Nephron (organoid): ENCODE data around the gene PSMG3.

ENCODE experiments used
- H3K27ac Mint-ChIP-seq, 3 experiments: 2 replicates each; pipeline ENCODE4 v1.8.0; 2020; ENCODE audit warnings: mixed read lengths in 3 of 3, mild to moderate bottlenecking in 2 of 3, moderate library complexity in 1 of 3
- H3K27me3 Mint-ChIP-seq: 2 replicates; pipeline ENCODE4 v1.8.0; 2021; ENCODE audit warnings: low read depth, mild to moderate bottlenecking, moderate library complexity, mixed read lengths
- H3K36me3 Mint-ChIP-seq: 2 replicates; pipeline ENCODE4 v1.8.0; 2020; ENCODE audit warnings: low read depth, mixed read lengths
- H3K4me1 Mint-ChIP-seq: 2 replicates; pipeline ENCODE4 v1.8.0; 2020; ENCODE audit warnings: mixed read lengths
- H3K4me3 Mint-ChIP-seq, 3 experiments: 2 replicates each; pipeline ENCODE4 v1.8.0; 2020; ENCODE audit warnings: mild to moderate bottlenecking in 3 of 3, mixed read lengths in 3 of 3, moderate library complexity in 2 of 3
- H3K9me3 Mint-ChIP-seq: 2 replicates; pipeline ENCODE4 v1.8.0; 2020; ENCODE audit warnings: mixed read lengths
- TF ChIP-seq, protein P1 (sequence below), 3 experiments: fragments of 200-600 bp; sonication (generic); IDR thresholded peaks; one replicate each; pipeline ENCODE4 v1.5.0; 2021; ENCODE audit warnings: antibody characterized with exemption in 3 of 3; ENCODE audit not compliant: unreplicated experiment in 3 of 3

Gene PSMG3, protein sequence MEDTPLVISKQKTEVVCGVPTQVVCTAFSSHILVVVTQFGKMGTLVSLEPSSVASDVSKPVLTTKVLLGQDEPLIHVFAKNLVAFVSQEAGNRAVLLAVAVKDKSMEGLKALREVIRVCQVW

DNA sequence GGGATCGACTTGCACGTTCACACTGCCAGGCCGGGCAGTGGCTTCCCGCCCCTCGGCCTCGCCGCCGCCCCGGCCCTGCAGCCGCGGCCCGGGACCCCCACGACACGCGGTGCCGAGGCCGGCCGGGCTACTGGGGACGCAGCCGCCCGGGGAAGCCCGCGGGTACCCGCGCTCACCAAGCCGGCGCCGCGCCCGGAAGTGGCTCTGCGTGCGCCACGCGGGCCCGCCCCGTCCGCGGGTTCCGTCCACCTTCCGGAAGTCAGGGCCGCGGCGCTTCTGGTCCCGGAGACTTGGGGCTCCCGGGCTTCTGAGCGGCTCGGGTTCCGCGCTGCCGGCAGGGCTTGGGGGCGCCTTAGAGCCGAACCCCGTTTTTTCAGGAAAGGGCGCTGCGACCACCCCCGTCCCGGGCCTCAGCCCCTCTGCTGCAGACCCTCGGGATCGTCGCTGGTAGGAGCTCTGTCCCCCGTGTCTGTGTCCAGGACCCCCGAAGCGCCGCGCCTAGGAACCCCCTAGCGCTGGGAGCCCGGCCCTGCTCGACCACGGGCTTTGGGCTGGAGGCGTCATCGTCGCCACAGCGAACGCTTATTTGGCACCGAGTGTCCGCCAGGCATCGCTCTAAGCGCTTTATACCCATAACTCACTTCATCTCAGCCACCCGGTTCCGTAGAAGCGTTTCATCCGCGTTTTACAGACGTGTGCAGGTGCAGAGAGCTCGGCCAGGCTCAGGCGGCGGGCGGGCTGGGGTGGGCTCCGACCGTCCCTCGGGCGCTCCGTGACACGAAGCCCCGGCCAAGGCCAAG is at the start of gene PSMG3:
PSMG3 (minus strand) TSS at position 200 of the 800 bp plus-strand sequence. CDS start 693 bp downstream, outside the sequence.
- no peaks in the 10 kb centered on the region for H3K9me3 Mint-ChIP-seq
- peaks cover 39% of the 10 kb centered on the region for H3K4me1 Mint-ChIP-seq
- H3K4me3 Mint-ChIP-seq, result peak within 1 kb of the TSS; percentile 89 to 90 (median 89)
- H3K27me3 Mint-ChIP-seq, result no peaks in the 10 kb centered on the region
- peaks cover 18% of the 10 kb centered on the region for H3K36me3 Mint-ChIP-seq
- peak within 1 kb of the TSS; percentile 87 to 97 (median 91) for H3K27ac Mint-ChIP-seq
- TF ChIP-seq, protein P1, sequence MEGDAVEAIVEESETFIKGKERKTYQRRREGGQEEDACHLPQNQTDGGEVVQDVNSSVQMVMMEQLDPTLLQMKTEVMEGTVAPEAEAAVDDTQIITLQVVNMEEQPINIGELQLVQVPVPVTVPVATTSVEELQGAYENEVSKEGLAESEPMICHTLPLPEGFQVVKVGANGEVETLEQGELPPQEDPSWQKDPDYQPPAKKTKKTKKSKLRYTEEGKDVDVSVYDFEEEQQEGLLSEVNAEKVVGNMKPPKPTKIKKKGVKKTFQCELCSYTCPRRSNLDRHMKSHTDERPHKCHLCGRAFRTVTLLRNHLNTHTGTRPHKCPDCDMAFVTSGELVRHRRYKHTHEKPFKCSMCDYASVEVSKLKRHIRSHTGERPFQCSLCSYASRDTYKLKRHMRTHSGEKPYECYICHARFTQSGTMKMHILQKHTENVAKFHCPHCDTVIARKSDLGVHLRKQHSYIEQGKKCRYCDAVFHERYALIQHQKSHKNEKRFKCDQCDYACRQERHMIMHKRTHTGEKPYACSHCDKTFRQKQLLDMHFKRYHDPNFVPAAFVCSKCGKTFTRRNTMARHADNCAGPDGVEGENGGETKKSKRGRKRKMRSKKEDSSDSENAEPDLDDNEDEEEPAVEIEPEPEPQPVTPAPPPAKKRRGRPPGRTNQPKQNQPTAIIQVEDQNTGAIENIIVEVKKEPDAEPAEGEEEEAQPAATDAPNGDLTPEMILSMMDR (IDR thresholded peaks at IDR 0.05; ENCODE audit: unreplicated experiment in 3 of 3), result peak; percentile 32 to 42 (median 35)

DNA sequence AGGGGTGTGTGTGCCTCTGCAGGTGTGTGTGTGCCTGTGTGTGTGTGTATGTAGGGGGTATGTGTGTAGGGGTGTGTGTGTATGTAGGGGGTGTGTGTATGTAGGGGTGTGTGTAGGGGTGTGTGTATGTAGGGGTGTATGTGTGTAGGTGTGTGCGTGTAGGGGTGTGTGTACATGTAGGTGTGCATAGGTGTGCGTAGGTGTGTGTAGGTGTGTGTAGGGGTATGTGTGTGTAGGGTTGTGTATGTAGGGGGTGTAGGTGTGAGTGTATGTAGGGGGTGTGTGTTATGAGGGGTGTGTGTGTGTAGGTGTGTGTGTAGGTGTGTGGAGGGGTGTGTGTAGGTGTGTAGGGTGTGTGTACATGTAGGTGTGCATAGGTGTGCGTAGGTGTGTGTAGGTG is 48.6 kb upstream of the PSMG3 start:
- no peaks in the 10 kb centered on the region for H3K36me3 Mint-ChIP-seq
- no peak overlapping the region for H3K4me3 Mint-ChIP-seq
- peaks cover 13% of the 10 kb centered on the region for H3K27me3 Mint-ChIP-seq
- H3K27ac Mint-ChIP-seq, result no peak overlapping the region
- H3K9me3 Mint-ChIP-seq, result no peaks in the 10 kb centered on the region
- peaks cover 5% of the 10 kb centered on the region for H3K4me1 Mint-ChIP-seq
- TF ChIP-seq, protein P1 (IDR thresholded peaks at IDR 0.05; ENCODE audit: unreplicated experiment in 3 of 3), result no peak

DNA sequence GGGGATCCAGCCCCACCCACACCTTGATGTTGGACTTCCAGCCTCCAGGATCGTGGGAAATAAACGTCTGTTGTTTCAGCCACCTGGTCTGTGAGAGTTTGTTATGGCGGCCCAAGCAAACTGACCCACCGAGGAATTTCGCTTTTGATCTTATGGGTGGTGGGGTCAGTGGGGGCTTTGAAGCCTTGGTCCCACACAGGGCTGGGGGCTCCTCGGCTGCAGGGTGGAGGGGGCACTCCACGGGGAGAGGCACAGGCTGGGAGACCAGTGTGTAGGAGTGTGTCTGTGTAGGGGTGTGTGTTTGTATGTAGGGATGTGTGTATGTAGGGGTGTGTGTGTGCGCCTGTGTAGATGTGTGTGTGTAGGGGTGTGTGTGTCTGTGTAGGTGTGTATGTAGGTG is 48.1 kb upstream of the PSMG3 start:
- no peaks in the 10 kb centered on the region for H3K9me3 Mint-ChIP-seq
- TF ChIP-seq, protein P1 (IDR thresholded peaks at IDR 0.05; ENCODE audit: unreplicated experiment in 3 of 3), result no peak
- no peaks in the 10 kb centered on the region for H3K36me3 Mint-ChIP-seq
- no peak overlapping the region for H3K4me3 Mint-ChIP-seq
- H3K27me3 Mint-ChIP-seq, result peaks cover 13% of the 10 kb centered on the region
- H3K4me1 Mint-ChIP-seq, result peaks cover 5% of the 10 kb centered on the region
- H3K27ac Mint-ChIP-seq, result no peak overlapping the region

DNA sequence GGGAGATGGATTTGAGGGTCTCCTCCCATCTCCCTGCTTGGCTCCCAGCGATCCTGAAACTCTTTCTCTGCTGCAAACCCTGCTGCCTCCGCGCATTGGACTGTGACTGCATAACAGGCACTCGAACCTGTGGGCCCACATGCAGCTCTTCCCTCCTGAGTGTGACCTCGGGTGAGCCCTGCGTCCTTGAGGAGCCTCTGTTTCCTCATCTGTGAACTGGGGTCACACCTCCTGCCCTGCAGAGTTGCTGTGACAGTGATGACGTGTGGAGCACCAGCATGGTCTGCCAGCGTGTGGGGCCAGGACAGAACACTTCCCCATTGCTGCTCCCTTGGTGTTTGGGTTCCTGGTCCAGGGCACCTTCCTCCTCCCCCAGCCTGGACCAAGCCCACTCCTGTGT is 46.9 kb upstream of the PSMG3 start:
- Mint-ChIP-seq H3K27ac (no peak overlapping the region), H3K36me3 (no peaks in the 10 kb centered on the region), H3K27me3 (peaks cover 18% of the 10 kb centered on the region), H3K4me3 (no peak overlapping the region), H3K9me3 (no peaks in the 10 kb centered on the region), H3K4me1 (peaks cover 10% of the 10 kb centered on the region)
- TF ChIP-seq, protein P1 (IDR thresholded peaks at IDR 0.05; ENCODE audit: unreplicated experiment in 3 of 3), result no peak

DNA sequence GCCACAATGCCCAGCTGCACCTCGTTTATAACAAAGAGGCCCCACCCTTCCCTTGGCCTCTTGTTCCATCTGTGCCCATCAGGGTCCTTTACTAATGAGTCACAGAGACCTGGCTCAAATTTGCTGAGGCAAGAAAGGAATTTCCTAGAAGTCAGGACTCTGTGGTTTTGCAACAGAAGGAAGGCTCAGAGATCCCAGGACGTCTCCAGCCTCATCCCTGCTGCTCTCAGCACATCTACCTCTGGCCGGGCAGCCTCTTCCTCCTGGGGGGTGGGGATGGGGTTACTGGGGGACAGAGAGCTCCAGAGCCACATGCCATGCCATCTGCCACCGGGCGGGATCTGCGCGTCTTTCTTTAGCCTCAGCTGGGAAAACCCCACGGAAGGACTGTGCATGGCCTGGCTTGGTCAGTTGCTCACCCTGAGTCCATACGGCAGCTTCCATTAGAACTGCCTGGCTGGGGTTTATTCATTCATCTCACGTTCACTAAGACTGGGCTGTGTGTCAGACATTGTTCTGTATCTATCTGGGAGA is 41.9 kb upstream of the PSMG3 start:
- H3K27me3 Mint-ChIP-seq, result peaks cover 24% of the 10 kb centered on the region
- H3K4me1 Mint-ChIP-seq, result peaks cover 12% of the 10 kb centered on the region

More for the DNA sequence above, 41.9 kb upstream of the PSMG3 start:
- Mint-ChIP-seq H3K9me3 (no peaks in the 10 kb centered on the region), H3K4me3 (no peak overlapping the region), H3K27ac (peak overlapping the region in 1 of 3 experiments; percentile 8), H3K36me3 (no peaks in the 10 kb centered on the region)
- TF ChIP-seq, protein P1 (IDR thresholded peaks at IDR 0.05; ENCODE audit: unreplicated experiment in 3 of 3), result no peak
